ENCODE results near the gene OASL. TPM values are rescaled to one million over a fixed set of nuclear protein-coding genes. Genes with fewer than 3 reads are reported as not detected.

Gene OASL
- total RNA-seq, 1 donor from 2014 or later, result 0.11 TPM

GRCh38 chr12:121001060-121001459 is 38.0 kb downstream of the OASL start:
- no peak for DNase-seq (ENCODE audit: low spot score in 2 of 2, unreplicated experiment in 2 of 2)
- H3K27me3 Mint-ChIP-seq (ENCODE audit: low read depth), result no peaks in the 10 kb centered on the region
- peaks cover 8% of the 10 kb centered on the region for H3K4me1 Mint-ChIP-seq
- H3K4me3 Mint-ChIP-seq, result no peak overlapping the region
- peaks cover 20% of the 10 kb centered on the region for H3K36me3 Mint-ChIP-seq
- no peak overlapping the region for H3K27ac Mint-ChIP-seq
- no peaks in the 10 kb centered on the region for H3K9me3 Mint-ChIP-seq
- TF ChIP-seq, protein P1, sequence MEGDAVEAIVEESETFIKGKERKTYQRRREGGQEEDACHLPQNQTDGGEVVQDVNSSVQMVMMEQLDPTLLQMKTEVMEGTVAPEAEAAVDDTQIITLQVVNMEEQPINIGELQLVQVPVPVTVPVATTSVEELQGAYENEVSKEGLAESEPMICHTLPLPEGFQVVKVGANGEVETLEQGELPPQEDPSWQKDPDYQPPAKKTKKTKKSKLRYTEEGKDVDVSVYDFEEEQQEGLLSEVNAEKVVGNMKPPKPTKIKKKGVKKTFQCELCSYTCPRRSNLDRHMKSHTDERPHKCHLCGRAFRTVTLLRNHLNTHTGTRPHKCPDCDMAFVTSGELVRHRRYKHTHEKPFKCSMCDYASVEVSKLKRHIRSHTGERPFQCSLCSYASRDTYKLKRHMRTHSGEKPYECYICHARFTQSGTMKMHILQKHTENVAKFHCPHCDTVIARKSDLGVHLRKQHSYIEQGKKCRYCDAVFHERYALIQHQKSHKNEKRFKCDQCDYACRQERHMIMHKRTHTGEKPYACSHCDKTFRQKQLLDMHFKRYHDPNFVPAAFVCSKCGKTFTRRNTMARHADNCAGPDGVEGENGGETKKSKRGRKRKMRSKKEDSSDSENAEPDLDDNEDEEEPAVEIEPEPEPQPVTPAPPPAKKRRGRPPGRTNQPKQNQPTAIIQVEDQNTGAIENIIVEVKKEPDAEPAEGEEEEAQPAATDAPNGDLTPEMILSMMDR (IDR thresholded peaks at IDR 0.05; ENCODE audit: unreplicated experiment), result no peak

DNA sequence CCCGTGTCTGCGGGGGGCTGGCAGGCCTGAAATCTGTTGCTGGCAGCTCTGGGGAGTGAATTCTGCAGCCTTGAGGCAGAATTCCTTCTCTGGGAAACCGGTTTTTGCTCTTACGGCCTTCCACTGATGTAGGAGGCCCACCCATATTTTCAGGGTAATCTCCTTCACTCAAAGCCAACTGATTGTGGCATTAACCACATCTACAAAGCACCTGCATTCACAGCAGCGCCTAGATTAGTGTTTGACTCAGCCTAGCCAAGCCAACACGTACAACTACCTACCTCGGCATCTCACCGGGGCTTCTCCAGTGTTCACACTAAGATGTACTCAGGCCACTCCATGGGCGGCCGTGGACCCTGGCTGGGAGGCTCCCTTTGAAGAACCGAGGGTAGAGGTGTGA is 38.5 kb downstream of the OASL start:
- TF ChIP-seq, protein P1 (IDR thresholded peaks at IDR 0.05; ENCODE audit: unreplicated experiment), result no peak
- no peak overlapping the region for H3K4me3 Mint-ChIP-seq

DNA sequence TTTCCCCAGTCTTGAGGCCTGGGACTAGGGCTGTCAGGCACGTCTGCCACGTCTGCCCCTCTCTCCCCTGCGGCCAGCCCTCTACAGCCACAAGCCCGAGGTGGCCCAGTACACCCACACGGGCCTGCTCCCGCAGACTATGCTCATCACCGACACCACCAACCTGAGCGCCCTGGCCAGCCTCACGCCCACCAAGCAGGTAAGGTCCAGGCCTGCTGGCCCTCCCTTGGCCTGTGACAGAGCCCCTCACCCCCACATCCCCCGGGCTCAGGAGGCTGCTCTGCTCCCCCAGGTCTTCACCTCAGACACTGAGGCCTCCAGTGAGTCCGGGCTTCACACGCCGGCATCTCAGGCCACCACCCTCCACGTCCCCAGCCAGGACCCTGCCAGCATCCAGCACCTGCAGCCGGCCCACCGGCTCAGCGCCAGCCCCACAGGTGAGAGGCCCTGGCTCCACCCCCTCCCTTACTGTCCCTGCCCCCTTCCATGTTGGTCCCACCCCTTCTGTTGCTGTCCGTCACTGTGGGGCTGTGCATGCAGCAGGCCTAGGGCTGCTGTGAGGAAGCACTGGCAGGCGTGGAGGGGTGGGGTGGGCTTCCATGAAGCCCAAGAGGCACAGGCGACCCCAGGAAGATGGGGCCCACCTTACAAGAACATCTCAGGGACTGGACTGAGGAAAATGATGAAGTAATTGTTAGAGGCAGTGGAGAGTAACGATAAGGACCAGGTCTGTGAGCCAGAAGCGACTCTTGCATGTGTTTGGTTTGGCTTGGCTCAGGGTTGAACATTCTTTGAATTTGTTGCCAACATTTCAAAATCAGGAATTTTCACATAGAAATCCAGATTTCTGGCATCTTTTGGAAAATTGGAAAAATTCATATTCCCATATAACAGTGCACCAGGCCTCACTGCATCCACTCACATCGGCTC is 39.6 kb downstream of the OASL start:
- TF ChIP-seq, protein P1 (IDR thresholded peaks at IDR 0.05; ENCODE audit: unreplicated experiment), result no peak
- peaks cover 8% of the 10 kb centered on the region for H3K4me1 Mint-ChIP-seq
- peak overlapping the region; percentile 79 for H3K27ac Mint-ChIP-seq
- peaks cover 9% of the 10 kb centered on the region for H3K27me3 Mint-ChIP-seq (ENCODE audit: low read depth)
- H3K36me3 Mint-ChIP-seq, result peaks cover 11% of the 10 kb centered on the region
- H3K9me3 Mint-ChIP-seq, result no peaks in the 10 kb centered on the region
- no peak for DNase-seq (ENCODE audit: low spot score in 2 of 2, unreplicated experiment in 2 of 2)
- H3K4me3 Mint-ChIP-seq, result no peak overlapping the region

More for the DNA sequence above, 38.5 kb downstream of the OASL start:
- no peak overlapping the region for H3K27ac Mint-ChIP-seq
- H3K9me3 Mint-ChIP-seq, result no peaks in the 10 kb centered on the region
- peaks cover 19% of the 10 kb centered on the region for H3K36me3 Mint-ChIP-seq
- DNase-seq (ENCODE audit: low spot score in 2 of 2, unreplicated experiment in 2 of 2), result no peak
- H3K27me3 Mint-ChIP-seq (ENCODE audit: low read depth), result peaks cover 2% of the 10 kb centered on the region
- H3K4me1 Mint-ChIP-seq, result peaks cover 8% of the 10 kb centered on the region

- Mint-ChIP-seq H3K27me3 (ENCODE audit: low read depth) (peaks cover 11% of the 10 kb centered on the region), H3K9me3 (no peaks in the 10 kb centered on the region)
These were observed 40.6 kb downstream of the OASL start for GRCh38 chr12:120998435-120998834.

DNA sequence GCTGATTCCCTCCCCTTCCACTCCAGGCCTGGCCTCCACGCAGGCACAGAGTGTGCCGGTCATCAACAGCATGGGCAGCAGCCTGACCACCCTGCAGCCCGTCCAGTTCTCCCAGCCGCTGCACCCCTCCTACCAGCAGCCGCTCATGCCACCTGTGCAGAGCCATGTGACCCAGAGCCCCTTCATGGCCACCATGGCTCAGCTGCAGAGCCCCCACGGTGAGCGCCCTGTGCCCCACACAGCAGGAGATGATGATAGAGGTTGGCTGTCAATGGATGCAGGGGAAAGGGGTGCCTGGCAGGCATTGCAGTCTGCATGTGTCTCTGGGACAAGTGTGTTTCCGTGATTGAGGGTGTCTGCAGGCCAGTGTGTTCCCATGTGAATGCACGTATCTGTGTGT is 41.6 kb downstream of the OASL start:
- H3K36me3 Mint-ChIP-seq, result no peaks in the 10 kb centered on the region
- H3K27me3 Mint-ChIP-seq (ENCODE audit: low read depth), result peaks cover 19% of the 10 kb centered on the region
- H3K9me3 Mint-ChIP-seq, result no peaks in the 10 kb centered on the region
- no peak for DNase-seq (ENCODE audit: low spot score in 2 of 2, unreplicated experiment in 2 of 2)
- H3K27ac Mint-ChIP-seq, result no peak overlapping the region
- TF ChIP-seq, protein P1 (IDR thresholded peaks at IDR 0.05; ENCODE audit: unreplicated experiment), result no peak
- no peak overlapping the region for H3K4me3 Mint-ChIP-seq
- peaks cover 8% of the 10 kb centered on the region for H3K4me1 Mint-ChIP-seq

More at GRCh38 chr12:120998435-120998834, 40.6 kb downstream of the OASL start:
- H3K4me3 Mint-ChIP-seq, result no peak overlapping the region
- TF ChIP-seq, protein P1 (IDR thresholded peaks at IDR 0.05; ENCODE audit: unreplicated experiment), result no peak
- no peak for DNase-seq (ENCODE audit: low spot score in 2 of 2, unreplicated experiment in 2 of 2)
- no peak overlapping the region for H3K27ac Mint-ChIP-seq
- H3K36me3 Mint-ChIP-seq, result peaks cover 3% of the 10 kb centered on the region
- H3K4me1 Mint-ChIP-seq, result peaks cover 8% of the 10 kb centered on the region
